ENCODE measurements around the gene ZNF775. TPM values are rescaled to one million over a fixed set of nuclear protein-coding genes. Genes with fewer than 3 reads are reported as not detected.
A peak's percentile ranks its signal among the peaks of the same experiment; 100 is the strongest.

ZNF775 gene
- total and polyA plus RNA-seq, 2 experiments from 2014 or later, result 0.75 to 3.9 TPM

- WGBS, 2 experiments (ENCODE audit: low coverage in 1 of 2, low lambda C conversion rate in 2 of 2, missing lambda C conversion rate in 2 of 2), result 71 to 72% methylated on average over 17 of the region's 17 CpGs
- H3K9ac ChIP-seq, result no peak overlapping the region
- TF ChIP-seq EZH2phosphoT487 (IDR thresholded peaks at IDR 0.05; ENCODE audit: insufficient read depth, low read depth), result no peak
- no peak for TF ChIP-seq EZH2 (IDR thresholded peaks at IDR 0.05; ENCODE audit: insufficient read depth, poor library complexity, severe bottlenecking)
- in situ Hi-C loops (cut with MboI), result no loop called here
- H3K36me3 ChIP-seq (ENCODE audit: low read depth), result no peaks in the 10 kb centered on the region
- no peaks in the 10 kb centered on the region for H3K9me2 ChIP-seq (ENCODE audit: insufficient read depth)
- no peak for DNase-seq
- H3K79me2 ChIP-seq (ENCODE audit: insufficient read depth), result no peaks in the 10 kb centered on the region
- H3F3A ChIP-seq (ENCODE audit: insufficient read depth), result no peaks in the 10 kb centered on the region
- no peak overlapping the region for H3K4me2 ChIP-seq (ENCODE audit: unreplicated experiment)
- H3K4me3 ChIP-seq, result no peak overlapping the region
- H2AFZ ChIP-seq, result no peak overlapping the region
- H3K27ac ChIP-seq, result no peak overlapping the region
- no peaks in the 10 kb centered on the region for H3K9me3 ChIP-seq (ENCODE audit: low read depth)
- H4K20me1 ChIP-seq (ENCODE audit: insufficient read depth), result no peaks in the 10 kb centered on the region
- H3K4me1 ChIP-seq (ENCODE audit: insufficient read depth), result no peaks in the 10 kb centered on the region
- no peaks in the 10 kb centered on the region for H3K27me3 ChIP-seq (replicated peaks; ENCODE audit: insufficient read depth)
Observed at GRCh38 chr7:150421831-150422230, 42.7 kb downstream of the ZNF775 start.

- Histone ChIP-seq H2AFZ (no peak overlapping the region), H3K9ac (no peak overlapping the region), H3K4me3 (no peak overlapping the region), H3K4me1 (ENCODE audit: insufficient read depth) (peaks cover 19% of the 10 kb centered on the region), H3K27ac (no peak overlapping the region), H3F3A (ENCODE audit: insufficient read depth) (no peaks in the 10 kb centered on the region), H3K79me2 (ENCODE audit: insufficient read depth) (no peaks in the 10 kb centered on the region), H3K27me3 (replicated peaks; ENCODE audit: insufficient read depth) (no peaks in the 10 kb centered on the region), H3K9me2 (ENCODE audit: insufficient read depth) (no peaks in the 10 kb centered on the region), H3K4me2 (ENCODE audit: unreplicated experiment) (no peak overlapping the region), H3K9me3 (ENCODE audit: low read depth) (no peaks in the 10 kb centered on the region), H4K20me1 (ENCODE audit: insufficient read depth) (no peaks in the 10 kb centered on the region), H3K36me3 (ENCODE audit: low read depth) (no peaks in the 10 kb centered on the region)
- TF ChIP-seq EZH2 (IDR thresholded peaks at IDR 0.05; ENCODE audit: insufficient read depth, poor library complexity, severe bottlenecking) (no peak), EZH2phosphoT487 (IDR thresholded peaks at IDR 0.05; ENCODE audit: insufficient read depth, low read depth) (no peak)
- no peak for DNase-seq
- 57 to 94% methylated on average over 3 to 4 of the region's 4 CpGs for WGBS, 2 experiments (ENCODE audit: low coverage in 1 of 2, low lambda C conversion rate in 2 of 2, missing lambda C conversion rate in 2 of 2)
- in situ Hi-C loops (cut with MboI), result no loop called here
Observed at GRCh38 chr7:150425670-150426069, 46.5 kb downstream of the ZNF775 start.

GRCh38 chr7:150428671-150429451 is 49.7 kb downstream of the ZNF775 start:
- no peak overlapping the region for H2AFZ ChIP-seq

GRCh38 chr7:150429699-150430098 is 50.6 kb downstream of the ZNF775 start:
- H3K4me3 ChIP-seq, result no peak overlapping the region
- H3K9me2 ChIP-seq (ENCODE audit: insufficient read depth), result no peaks in the 10 kb centered on the region
- no peaks in the 10 kb centered on the region for H4K20me1 ChIP-seq (ENCODE audit: insufficient read depth)
- no peak for TF ChIP-seq EZH2phosphoT487 (IDR thresholded peaks at IDR 0.05; ENCODE audit: insufficient read depth, low read depth)
- no peak for TF ChIP-seq EZH2 (IDR thresholded peaks at IDR 0.05; ENCODE audit: insufficient read depth, poor library complexity, severe bottlenecking)
- in situ Hi-C loops (cut with MboI), result no loop called here
- no peak overlapping the region for H3K9ac ChIP-seq
- no peaks in the 10 kb centered on the region for H3K79me2 ChIP-seq (ENCODE audit: insufficient read depth)
- H3K27me3 ChIP-seq (replicated peaks; ENCODE audit: insufficient read depth), result no peaks in the 10 kb centered on the region
- H3K36me3 ChIP-seq (ENCODE audit: low read depth), result no peaks in the 10 kb centered on the region
- H3K9me3 ChIP-seq (ENCODE audit: low read depth), result no peaks in the 10 kb centered on the region
- no peaks in the 10 kb centered on the region for H3F3A ChIP-seq (ENCODE audit: insufficient read depth)
- no peak overlapping the region for H3K27ac ChIP-seq
- peaks cover 25% of the 10 kb centered on the region for H3K4me1 ChIP-seq (ENCODE audit: insufficient read depth)
- no peak overlapping the region for H2AFZ ChIP-seq
- 76 to 90% methylated on average over 6 to 8 of the region's 8 CpGs for WGBS, 2 experiments (ENCODE audit: low coverage in 1 of 2, low lambda C conversion rate in 2 of 2, missing lambda C conversion rate in 2 of 2)
- H3K4me2 ChIP-seq (ENCODE audit: unreplicated experiment), result no peak overlapping the region
- no peak for DNase-seq

More at GRCh38 chr7:150428671-150429451, 49.7 kb downstream of the ZNF775 start:
- peak overlapping the region; percentile 24 for H3K4me2 ChIP-seq (ENCODE audit: unreplicated experiment)
- in situ Hi-C loops (cut with MboI), result no loop called here
- peak; percentile 97 for DNase-seq
- H3K9me3 ChIP-seq (ENCODE audit: low read depth), result no peaks in the 10 kb centered on the region
- H3K9ac ChIP-seq, result no peak overlapping the region
- H4K20me1 ChIP-seq (ENCODE audit: insufficient read depth), result no peaks in the 10 kb centered on the region
- no peak for TF ChIP-seq EZH2phosphoT487 (IDR thresholded peaks at IDR 0.05; ENCODE audit: insufficient read depth, low read depth)
- no peak for TF ChIP-seq EZH2 (IDR thresholded peaks at IDR 0.05; ENCODE audit: insufficient read depth, poor library complexity, severe bottlenecking)
- no peaks in the 10 kb centered on the region for H3K9me2 ChIP-seq (ENCODE audit: insufficient read depth)
- peaks cover 25% of the 10 kb centered on the region for H3K4me1 ChIP-seq (ENCODE audit: insufficient read depth)
- H3K27ac ChIP-seq, result peak overlapping the region; percentile 2; the same call in 1 of the 2 replicates
- H3K27me3 ChIP-seq (replicated peaks; ENCODE audit: insufficient read depth), result no peaks in the 10 kb centered on the region
- H3K36me3 ChIP-seq (ENCODE audit: low read depth), result no peaks in the 10 kb centered on the region
- WGBS, 2 experiments (ENCODE audit: low coverage in 1 of 2, low lambda C conversion rate in 2 of 2, missing lambda C conversion rate in 2 of 2), result 15 to 21% methylated on average over 11 of the region's 11 CpGs
- H3F3A ChIP-seq (ENCODE audit: insufficient read depth), result no peaks in the 10 kb centered on the region
- H3K4me3 ChIP-seq, result no peak overlapping the region
- H3K79me2 ChIP-seq (ENCODE audit: insufficient read depth), result no peaks in the 10 kb centered on the region
